ENCODE data around the gene TREX2.

TREX2 gene

DNA sequence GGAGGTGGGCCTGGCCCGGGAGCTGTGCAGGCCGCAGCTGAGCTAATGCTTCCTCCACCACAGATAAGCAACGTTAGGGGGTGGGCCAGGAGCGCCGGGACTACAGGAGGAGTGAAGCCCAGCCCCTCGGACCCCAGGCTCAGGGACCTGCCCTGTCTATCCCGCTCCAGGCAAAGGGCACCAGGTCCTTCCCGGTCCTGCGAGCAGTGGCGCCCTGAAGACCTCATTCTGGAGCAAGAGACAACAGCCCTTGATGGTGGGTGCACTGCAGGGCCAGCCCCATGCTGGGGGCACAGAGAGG, 730 bp upstream of the TREX2 start:
- TF ChIP-seq, protein P1, sequence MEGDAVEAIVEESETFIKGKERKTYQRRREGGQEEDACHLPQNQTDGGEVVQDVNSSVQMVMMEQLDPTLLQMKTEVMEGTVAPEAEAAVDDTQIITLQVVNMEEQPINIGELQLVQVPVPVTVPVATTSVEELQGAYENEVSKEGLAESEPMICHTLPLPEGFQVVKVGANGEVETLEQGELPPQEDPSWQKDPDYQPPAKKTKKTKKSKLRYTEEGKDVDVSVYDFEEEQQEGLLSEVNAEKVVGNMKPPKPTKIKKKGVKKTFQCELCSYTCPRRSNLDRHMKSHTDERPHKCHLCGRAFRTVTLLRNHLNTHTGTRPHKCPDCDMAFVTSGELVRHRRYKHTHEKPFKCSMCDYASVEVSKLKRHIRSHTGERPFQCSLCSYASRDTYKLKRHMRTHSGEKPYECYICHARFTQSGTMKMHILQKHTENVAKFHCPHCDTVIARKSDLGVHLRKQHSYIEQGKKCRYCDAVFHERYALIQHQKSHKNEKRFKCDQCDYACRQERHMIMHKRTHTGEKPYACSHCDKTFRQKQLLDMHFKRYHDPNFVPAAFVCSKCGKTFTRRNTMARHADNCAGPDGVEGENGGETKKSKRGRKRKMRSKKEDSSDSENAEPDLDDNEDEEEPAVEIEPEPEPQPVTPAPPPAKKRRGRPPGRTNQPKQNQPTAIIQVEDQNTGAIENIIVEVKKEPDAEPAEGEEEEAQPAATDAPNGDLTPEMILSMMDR (IDR thresholded peaks at IDR 0.05; ENCODE audit: control extremely low read depth, extremely low read depth, low read depth, missing control alignments), result no peak
- ChIA-PET CTCF (no interaction called here), POLR2A (no interaction called here)
- DNase-seq (ENCODE audit: extremely low spot score), result no peak

GRCh38 chrX:153445106-153445855, 575 bp downstream of the TREX2 start:
- TF ChIP-seq, protein P1 (IDR thresholded peaks at IDR 0.05; ENCODE audit: control extremely low read depth, extremely low read depth, low read depth, missing control alignments), result no peak
- DNase-seq (ENCODE audit: extremely low spot score), result no peak
- ChIA-PET CTCF (no interaction called here), POLR2A (no interaction called here)

DNA sequence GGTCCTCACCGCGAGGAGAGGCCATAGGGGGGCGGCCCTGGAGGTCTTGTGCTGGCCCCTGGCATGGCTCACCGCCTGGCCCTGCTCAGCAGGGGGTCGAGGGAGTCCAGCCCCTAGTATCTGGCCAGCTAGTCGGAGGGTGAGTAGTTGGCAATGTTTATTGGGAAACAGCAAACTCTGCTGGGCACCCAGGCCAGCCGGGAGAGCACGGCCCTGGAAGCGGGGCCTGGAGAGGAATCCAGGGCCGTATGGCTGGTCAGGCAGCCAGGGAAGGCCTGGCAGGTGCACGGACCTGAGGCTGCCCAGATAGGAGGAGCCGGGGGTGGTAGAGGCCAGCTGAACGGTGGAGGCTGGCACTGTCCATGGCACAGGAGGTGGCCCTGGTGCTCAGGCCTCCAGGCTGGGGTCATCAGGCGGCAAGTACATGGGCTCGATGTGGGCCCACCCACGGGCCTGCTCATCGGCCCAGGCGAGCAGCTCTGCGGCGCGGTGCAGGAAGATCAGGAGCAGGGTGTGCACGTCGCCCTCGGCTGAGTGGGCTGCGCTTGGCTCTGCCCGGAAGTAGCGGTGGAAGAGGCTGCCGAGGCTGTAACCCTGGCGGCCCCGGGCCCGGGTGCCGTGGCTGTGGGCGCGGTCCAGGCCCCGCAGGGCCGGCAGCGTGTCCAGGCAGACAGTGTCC, 1.4 kb downstream of the TREX2 start:
- POLR2A ChIA-PET, result no interaction called here
- CTCF ChIA-PET, result no interaction called here
- TF ChIP-seq, protein P1 (IDR thresholded peaks at IDR 0.05; ENCODE audit: control extremely low read depth, extremely low read depth, low read depth, missing control alignments), result no peak
- no peak for DNase-seq (ENCODE audit: extremely low spot score)

DNA sequence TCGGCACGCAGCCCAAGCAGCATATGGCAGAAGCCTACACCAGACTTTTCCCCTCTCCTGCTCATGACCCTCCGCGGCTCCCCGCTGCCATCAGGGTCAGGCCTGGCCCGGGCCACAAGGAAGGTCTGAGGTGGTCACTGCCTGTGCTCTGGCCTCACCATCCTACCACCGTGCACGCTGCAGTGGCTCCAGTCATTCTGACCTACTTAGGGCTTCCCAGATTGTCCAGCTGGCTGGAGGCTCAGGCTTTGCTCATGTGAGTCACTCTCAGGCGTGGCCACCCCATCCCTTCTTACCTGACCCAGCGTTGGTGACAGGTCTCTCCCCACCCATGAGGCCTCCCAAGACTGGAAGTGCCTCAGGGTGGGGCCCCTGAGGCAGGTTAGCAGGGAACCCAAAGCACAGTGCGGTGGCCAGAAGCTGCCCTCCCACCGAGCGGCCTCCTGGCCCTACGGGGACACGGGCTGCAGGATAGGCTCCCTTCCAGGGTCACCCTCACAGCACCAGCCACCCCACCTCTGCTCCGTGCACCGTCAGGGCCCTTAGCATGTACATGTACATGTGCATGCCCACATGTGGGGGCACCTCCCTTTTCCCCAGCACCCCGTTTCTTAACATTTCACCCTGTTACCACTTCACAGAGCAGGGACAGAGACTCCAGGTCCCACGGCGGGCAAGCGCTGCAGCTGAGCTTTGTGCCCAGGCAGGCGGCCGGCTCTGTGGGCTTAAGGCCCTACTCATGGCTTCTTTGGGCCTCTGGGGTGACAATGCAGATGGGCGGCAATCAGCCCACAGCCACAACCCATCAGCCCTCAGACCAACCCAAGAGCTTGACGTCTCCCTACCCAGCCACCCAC, 2.2 kb downstream of the TREX2 start:
- CTCF ChIA-PET, result no interaction called here
- DNase-seq (ENCODE audit: extremely low spot score), result no peak
- POLR2A ChIA-PET, result no interaction called here
- TF ChIP-seq, protein P1 (IDR thresholded peaks at IDR 0.05; ENCODE audit: control extremely low read depth, extremely low read depth, low read depth, missing control alignments), result no peak

- POLR2A ChIA-PET, result no interaction called here
- DNase-seq (ENCODE audit: extremely low spot score), result no peak
- TF ChIP-seq, protein P1 (IDR thresholded peaks at IDR 0.05; ENCODE audit: control extremely low read depth, extremely low read depth, low read depth, missing control alignments), result no peak
- CTCF ChIA-PET, result no interaction called here
Measured at GRCh38 chrX:153442463-153442862, 3.4 kb downstream of the TREX2 start.

DNA sequence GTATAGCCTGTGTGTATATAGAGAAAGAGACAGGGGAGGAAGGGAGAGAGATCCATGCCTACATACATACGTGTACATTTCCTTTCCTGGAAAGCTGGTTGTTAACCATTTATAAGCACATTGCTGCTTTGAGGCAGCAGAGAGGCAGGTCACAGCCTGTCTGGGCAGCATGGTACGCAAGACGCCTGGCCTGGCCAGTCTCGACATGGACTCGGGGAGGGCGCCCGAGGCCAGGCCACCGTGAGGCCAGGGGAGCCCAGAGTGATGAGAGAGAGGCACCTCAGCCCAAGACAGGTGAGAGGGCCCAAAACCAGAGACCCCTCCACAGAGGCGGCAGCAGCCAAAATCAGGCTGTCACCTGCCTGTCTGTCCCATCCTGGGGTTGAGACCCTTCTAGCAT, 3.9 kb downstream of the TREX2 start:
- DNase-seq (ENCODE audit: extremely low spot score), result no peak
- TF ChIP-seq, protein P1 (IDR thresholded peaks at IDR 0.05; ENCODE audit: control extremely low read depth, extremely low read depth, low read depth, missing control alignments), result no peak
- ChIA-PET POLR2A (no interaction called here), CTCF (no interaction called here)

Measured in GM10248 (cell line).